ENCODE data around the gene LRP3. TPM values are rescaled to one million over a fixed set of nuclear protein-coding genes. Genes with fewer than 3 reads are reported as not detected.
A peak's percentile ranks its signal among the peaks of the same experiment; 100 is the strongest.

LRP3 gene
- total and polyA plus RNA-seq, 12 donors, result 1.4 to 92.8 (median 52.2) TPM

GRCh38 chr19:33246709-33247440, 52.7 kb downstream of the LRP3 start:
- DNase-seq, result no peak
- Histone ChIP-seq H3K4me3 (no peak overlapping the region), H3K9me3 (replicated peaks in 1 of 3) (no peaks in the 10 kb centered on the region), H3K36me3 (replicated peaks in 1 of 2) (no peaks in the 10 kb centered on the region), H3K27ac (no peak overlapping the region), H3K4me1 (replicated peaks in 1 of 2) (peaks cover 0 to 14% of the 10 kb centered on the region in 2 donors), H3K27me3 (no peaks in the 10 kb centered on the region)
- no peak for TF ChIP-seq POLR2A (IDR thresholded peaks at IDR 0.05)
- no peak for TF ChIP-seq CTCF (IDR thresholded peaks at IDR 0.05)
- intact Hi-C loops (cut with DNase I), result loop anchor here in 1 of 2 donors (10.0 kb wide), 1 partner anchor 528 kb away; no protein-coding TSS in a partner anchor
- WGBS, 4 donors, result 77 to 94% (median 81%) methylated on average over 4 to 7 of the region's 7 CpGs

- no peak for TF ChIP-seq POLR2A (IDR thresholded peaks at IDR 0.05)
- no peak for TF ChIP-seq CTCF (IDR thresholded peaks at IDR 0.05)
- DNase-seq, result no peak
- Histone ChIP-seq H3K27me3 (no peaks in the 10 kb centered on the region), H3K9me3 (replicated peaks in 1 of 3) (no peaks in the 10 kb centered on the region), H3K4me3 (no peak overlapping the region), H3K27ac (no peak overlapping the region), H3K36me3 (replicated peaks in 1 of 2) (no peaks in the 10 kb centered on the region), H3K4me1 (replicated peaks in 1 of 2) (peaks cover 0 to 14% of the 10 kb centered on the region in 2 donors)
- 88 to 100% (median 100%) methylated on average over 1 of the region's 1 CpG for WGBS, 4 donors
- intact Hi-C loops (cut with DNase I), result loop anchor here in 1 of 2 donors (10.0 kb wide), 1 partner anchor 527 kb away; no protein-coding TSS in a partner anchor
Measured at GRCh38 chr19:33247441-33247819, 53.3 kb downstream of the LRP3 start.

- H3K4me3 ChIP-seq, result no peak overlapping the region
- no peaks in the 10 kb centered on the region for H3K9me3 ChIP-seq (replicated peaks in 1 of 3)
- WGBS, 4 donors, result 79 to 89% (median 86%) methylated on average over 4 to 8 of the region's 8 CpGs
- no peak overlapping the region for H3K27ac ChIP-seq
- TF ChIP-seq POLR2A (IDR thresholded peaks at IDR 0.05) (no peak), CTCF (IDR thresholded peaks at IDR 0.05) (no peak)
- peaks cover 0 to 14% of the 10 kb centered on the region in 2 donors for H3K4me1 ChIP-seq (replicated peaks in 1 of 2)
- DNase-seq, result no peak
- no peaks in the 10 kb centered on the region for H3K27me3 ChIP-seq
- intact Hi-C loops (cut with DNase I), result loop anchor here in 1 of 2 donors (10.0 kb wide), 1 partner anchor 527 kb away; no protein-coding TSS in a partner anchor
- H3K36me3 ChIP-seq (replicated peaks in 1 of 2), result no peaks in the 10 kb centered on the region
Measured at GRCh38 chr19:33248104-33248503, 54.0 kb downstream of the LRP3 start.

GRCh38 chr19:33248553-33248953, 54.4 kb downstream of the LRP3 start:
- Histone ChIP-seq H3K27me3 (no peaks in the 10 kb centered on the region), H3K4me1 (replicated peaks in 1 of 2) (peaks cover 0 to 14% of the 10 kb centered on the region in 2 donors), H3K27ac (no peak overlapping the region), H3K9me3 (replicated peaks in 1 of 3) (no peaks in the 10 kb centered on the region), H3K4me3 (no peak overlapping the region), H3K36me3 (replicated peaks in 1 of 2) (no peaks in the 10 kb centered on the region)
- TF ChIP-seq CTCF (IDR thresholded peaks at IDR 0.05) (no peak), POLR2A (IDR thresholded peaks at IDR 0.05) (no peak)
- intact Hi-C loops (cut with DNase I), result loop anchor here in 1 of 2 donors (10.0 kb wide), 1 partner anchor 526 kb away; no protein-coding TSS in a partner anchor
- peak in 1 of 7 donors; percentile 21 for DNase-seq
- 48 to 65% (median 55%) methylated on average over 5 to 11 of the region's 11 CpGs for WGBS, 4 donors

All from adrenal gland (tissue), 12 donors.